Pulmonary artery endothelial cell (primary cell): ENCODE data around the gene MRPS10. TPM values are rescaled to one million over a fixed set of nuclear protein-coding genes. Genes with fewer than 3 reads are reported as not detected.
"Not testable (repeated sequence)": the region's sequence is repeated elsewhere in the genome, so short reads cannot be mapped to it uniquely, and the experiment has no call there.

Experiments used
- DNase-seq: peaks from one replicate; pipeline ENCODE4 v3.0.0-alpha.2; 2011; ENCODE audit warnings: low read depth, low spot score
- total RNA-seq: library from RNA; depleted of rRNA; stranded (reverse); fragments of >200 nt; gene quantifications from 2 replicates; pipeline ENCODE4 v1.2.3, GENCODE V29; 2014

The MRPS10 gene
- total RNA-seq, 1 donor from 2014 or later = 65.6 TPM

DNA sequence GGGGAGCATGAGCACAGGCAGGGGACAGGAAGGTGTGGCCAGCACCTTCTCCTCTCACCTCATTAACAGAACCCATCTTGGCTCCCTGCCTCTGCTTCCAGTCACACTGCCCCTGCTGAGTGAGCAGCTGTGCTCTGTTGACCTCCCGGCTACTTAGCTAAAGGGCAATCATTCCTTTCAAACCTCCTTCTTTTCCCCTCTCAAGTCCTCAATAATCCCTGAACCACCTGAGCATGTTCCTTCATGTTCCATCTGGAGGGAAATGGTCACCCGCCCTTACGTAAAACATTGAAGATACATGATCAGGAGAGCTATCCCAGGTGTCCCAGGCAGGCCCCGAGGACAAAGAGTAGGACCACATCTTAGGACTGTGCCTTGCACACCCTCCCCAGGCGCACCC lies 21.7 kb upstream of the MRPS10 start:
- DNase-seq = no peak

DNA sequence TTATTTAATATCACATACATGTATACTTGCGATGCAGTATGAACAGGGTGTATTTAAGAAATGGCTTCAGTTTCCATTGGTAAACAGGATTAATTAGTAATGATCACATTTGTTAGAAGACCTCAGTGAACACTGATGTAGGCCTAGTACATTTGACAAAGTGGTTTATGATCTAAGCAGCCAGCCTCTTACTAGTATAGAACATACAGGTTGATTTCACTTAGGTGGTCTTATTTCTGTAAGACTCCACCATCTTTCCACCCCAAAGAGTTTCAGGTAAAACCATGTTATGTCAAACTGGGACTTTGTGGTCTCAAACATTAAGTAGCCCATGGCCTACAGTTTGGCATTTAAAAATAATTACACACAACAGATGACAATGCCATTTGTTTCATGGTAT lies 20.2 kb upstream of the MRPS10 start:
- DNase-seq = no peak

DNA sequence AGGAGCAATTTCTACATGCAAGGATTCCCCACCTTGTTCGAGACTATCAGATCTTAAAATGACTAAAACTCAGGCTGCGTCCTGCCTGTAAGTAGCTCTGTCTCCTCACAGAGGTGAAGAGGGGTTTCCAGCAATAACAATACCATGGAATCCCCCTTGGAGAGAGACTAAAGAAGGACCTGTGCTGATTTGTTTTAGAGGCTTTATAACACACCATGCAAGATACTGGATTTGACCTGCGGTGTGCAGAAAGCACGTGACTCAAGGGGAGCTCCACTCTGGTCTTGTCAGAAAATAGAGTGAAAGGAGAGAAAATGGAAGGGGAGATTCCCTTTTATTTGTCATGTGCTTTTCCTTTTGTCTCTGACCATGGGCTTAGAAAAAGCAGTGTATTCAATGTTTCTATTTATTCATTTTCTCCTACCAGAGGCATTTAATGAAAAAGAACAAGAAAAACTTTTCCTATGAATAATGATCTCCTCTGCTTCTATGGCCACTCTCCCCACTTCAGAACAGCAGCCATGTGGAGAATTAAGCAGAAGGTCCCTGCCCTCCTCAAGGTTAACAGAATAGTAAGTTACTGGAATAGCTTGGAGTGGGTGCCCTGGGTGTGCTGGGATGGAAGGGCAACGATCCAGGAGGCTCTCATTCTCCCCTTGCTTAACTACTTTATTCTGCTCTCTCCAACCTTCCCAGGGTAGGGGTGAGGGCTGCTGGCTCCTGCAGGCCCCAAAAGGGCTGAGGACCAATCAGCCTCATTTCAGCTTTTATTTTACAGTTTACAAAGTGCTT lies 19.2 kb upstream of the MRPS10 start:
- DNase-seq = no peak

DNA sequence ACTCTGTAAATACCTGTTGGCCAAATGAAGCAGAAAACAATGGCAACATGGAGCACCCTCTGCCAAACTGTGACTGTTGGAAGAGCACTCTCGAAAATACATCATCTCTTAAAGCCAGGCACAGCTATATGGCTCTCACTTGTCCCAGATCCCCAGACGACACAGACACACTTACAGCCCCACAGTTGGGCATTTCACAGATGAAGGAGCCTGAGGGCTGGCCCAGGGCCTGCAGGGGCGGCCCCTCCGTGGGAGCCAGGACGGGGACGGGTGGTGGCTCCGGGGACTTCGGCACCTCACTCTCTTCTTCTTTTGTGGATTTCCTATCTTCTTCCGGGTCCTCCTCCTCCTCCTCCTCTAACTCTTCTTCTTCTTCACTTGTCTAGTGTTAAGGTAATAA lies 18.4 kb upstream of the MRPS10 start:
- no peak for DNase-seq

DNA sequence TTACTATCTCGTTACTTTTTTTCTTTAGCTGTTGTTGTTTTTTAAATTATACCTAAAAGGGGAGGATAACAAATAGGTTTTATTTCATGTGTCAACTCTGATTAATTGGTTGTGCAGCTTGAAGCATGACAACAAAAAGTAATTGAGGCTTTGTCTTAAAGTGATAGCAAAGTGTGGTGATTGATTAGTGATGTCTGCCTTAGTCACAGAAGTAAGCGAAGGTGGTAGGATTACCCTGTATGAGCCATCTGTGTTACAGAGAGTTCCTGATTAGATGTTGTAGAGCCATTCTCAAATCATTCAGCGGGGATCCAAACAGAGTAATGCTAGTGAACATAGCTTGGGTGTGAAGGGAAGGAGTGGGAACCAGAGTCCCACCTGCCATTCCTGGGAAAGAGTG lies 14.4 kb upstream of the MRPS10 start:
- no peak for DNase-seq

DNA sequence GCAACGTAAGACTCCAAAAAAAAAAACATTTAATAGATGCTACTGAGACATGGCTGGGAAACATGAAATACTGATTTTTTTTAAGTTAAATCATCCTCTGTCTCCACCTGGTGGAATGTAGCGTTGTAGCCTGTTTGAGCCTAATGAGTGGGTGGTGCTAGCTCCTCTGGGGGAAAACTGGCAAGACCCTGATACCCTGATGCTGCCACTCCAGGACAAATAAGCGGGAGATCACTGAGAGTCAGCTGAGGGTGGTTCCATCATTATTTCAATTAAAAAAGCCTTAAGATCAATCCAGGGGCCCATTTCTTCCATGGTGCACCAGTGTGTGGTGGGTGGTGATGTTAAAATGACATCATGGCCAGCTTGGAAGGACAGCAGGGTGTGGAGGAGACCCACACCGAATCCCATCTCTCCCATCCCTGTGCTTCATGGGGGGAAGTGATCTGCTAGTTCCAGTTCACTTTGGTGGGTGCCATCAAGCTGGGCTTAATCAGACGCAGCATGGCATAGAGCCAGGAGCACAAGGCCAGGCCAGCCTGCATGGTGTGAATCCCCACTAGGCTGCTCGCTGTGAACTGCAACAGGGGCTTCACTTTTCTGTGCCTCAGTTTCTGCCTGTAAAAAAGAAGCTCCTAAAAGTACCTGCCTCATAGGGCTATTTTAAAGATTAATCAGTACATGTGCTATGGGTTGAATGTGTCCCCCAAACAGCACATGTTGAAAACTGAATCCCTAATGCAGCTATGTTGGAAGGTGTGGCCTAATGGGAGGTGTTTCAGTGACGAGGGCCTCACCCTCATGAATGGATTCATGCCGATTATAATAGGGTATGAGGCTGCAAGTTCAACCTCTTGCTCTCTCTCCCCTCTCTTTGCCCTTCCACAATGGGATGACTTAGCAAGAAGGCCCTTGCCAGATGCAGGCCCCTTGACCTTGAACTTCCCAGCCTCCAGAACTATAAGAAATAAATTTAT lies 13.0 kb upstream of the MRPS10 start:
- no peak for DNase-seq

DNA sequence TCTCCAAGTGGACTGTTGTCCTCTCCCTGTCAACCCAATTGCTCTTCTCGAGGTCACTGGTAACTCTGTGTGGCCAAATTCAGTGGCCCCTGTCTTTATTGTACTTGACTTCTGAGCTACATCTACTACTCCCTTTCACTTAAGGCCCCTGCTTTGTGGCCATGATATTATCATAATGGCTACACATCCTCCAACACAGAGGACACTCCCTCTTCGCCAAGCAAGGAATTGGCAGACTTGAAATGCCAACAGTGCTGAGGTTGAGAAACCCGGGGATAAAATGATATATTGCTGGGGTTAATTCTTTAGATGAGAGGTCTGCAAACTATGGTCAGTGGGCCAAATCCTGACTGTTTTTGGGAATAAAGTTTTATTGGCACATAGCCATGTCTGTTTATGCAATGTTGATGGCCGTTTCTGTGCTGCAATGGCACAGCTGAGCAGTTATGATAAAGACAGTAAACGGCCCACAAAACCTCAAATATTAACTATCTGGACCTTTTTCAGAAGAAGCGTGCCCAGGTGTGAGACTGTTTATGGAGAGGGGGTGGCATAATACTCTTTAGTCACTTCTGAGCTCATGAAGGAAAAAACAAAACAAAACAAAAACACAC lies 12.0 kb upstream of the MRPS10 start:
- no peak for DNase-seq

DNA sequence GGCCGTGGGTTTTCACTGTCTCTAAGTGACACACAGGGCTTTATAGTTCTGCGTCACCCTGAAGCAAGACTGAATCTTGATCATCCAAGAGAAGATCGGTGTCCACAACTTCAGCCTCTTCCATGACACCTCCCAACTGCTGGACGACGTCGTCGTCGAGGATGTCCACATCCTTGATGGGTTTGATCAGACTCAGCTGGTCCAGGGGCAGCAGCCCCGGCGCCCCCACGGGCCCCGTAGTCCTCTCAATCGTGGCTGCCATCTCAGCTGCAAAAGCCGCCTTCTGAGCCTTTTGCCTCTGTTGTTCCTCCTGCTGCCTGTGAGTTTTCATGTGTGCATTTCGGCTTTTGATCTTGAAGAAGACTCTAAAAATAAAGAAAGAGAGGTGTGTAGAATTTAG lies 10.6 kb upstream of the MRPS10 start:
- no peak for DNase-seq

DNA sequence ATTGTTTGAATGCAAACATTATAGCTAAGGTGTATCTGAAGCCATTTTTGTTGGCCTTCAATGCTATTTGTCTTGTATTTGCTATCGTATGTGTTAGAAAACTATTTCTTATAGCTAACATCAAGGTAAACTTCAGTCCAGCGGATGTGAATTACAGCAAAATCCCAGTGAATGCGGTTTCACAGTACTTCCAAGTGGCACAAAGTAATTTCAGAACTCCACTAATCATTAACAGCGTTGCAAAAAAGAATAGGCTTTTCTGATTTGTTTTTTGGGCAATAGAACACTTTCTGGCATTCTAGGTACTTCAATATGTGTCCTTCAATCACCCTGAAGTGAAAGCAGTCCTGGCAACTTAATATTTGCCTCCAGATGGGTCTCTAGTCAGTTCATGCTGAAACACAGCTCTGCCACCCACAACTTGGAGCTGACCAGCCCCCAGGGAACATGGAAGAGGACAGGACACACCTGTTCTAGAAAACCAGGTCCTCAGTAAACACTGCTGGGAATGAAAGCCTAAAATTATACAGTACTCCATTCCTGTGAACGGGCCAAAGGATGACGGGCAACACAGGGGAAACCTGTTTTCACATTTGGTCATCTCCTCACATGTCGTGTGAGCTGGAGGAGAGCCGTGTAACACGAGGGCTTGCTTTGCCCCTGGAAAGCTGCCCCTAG lies 9.7 kb upstream of the MRPS10 start:
- no peak for DNase-seq

DNA sequence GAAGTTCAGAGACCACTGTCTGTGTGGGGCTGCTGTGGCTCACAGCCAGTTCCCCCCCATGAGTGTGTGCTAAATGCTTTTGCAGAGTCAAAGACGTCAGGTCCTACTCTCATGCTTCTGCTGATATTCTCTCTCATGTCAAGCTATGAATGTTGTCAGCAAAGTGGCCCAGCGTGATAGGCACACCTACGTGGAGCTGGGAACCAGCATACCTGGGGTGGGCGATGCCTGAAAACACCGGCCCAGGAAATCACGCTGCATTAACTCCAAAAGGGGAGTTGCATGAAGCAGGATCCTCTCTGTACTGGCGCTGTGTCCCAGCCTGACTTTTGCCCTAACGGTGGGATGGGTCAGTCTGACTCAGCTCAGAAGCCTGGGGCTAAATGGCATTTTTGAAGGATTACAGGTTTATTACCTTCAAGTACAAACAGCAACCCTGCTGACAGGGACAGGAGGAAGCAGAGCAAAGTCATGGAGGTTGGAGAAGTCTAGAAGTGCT lies 9.0 kb upstream of the MRPS10 start:
- no peak for DNase-seq

DNA sequence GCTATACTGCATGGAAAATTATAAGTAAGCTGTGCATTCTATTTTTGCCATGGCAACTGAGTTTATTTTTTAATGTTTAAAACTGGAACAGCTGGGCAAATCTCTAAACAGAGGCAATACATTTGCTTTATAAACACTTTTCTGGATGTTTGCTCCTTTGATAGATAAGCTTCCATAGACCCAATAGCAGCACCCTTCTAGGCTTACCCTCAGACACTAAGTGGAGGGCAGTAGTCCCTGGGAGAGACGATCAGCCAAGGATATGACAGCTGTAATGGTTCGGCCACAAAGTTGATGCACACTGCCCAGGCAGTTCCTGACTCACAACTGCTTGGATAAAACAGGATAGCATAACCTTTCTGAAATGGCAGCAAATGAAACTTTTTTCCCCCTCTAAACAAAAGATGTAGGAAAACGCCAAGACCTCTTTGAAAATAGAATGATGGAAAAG lies 8.5 kb upstream of the MRPS10 start:
- DNase-seq = no peak

DNA sequence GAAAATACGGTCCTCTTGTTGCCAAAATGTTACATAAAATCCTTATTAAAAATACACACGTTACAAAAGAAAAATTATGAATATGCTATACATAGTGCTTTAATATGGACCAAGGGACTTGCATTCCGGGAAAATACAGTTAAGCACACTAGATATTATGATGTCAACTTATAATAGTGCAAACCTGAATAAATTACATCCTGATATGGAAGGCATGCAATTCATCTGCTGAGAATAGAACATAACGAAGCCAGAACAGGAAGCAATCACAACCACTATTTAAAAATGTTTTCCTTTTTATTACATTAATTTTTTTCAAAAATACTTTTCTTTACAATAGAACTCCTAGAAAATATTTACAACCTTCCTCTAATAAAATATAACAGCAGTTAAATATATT lies 7.8 kb upstream of the MRPS10 start:
- no peak for DNase-seq

DNA sequence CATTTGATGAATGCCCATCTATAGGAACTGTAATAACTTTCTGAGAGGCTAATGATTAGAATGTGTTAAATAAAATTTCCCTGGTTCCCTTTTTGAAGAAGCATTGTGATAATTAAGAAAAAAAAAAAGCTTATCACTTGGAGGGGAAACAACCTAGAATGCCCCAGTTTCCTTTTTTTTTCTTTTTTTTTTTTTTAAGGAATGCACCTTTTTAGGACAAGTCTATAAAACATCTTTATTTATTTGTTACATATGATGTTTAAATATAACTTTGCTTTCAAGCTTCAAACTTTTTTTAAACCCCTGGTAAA lies 7.3 kb upstream of the MRPS10 start:
- no peak for DNase-seq

DNA sequence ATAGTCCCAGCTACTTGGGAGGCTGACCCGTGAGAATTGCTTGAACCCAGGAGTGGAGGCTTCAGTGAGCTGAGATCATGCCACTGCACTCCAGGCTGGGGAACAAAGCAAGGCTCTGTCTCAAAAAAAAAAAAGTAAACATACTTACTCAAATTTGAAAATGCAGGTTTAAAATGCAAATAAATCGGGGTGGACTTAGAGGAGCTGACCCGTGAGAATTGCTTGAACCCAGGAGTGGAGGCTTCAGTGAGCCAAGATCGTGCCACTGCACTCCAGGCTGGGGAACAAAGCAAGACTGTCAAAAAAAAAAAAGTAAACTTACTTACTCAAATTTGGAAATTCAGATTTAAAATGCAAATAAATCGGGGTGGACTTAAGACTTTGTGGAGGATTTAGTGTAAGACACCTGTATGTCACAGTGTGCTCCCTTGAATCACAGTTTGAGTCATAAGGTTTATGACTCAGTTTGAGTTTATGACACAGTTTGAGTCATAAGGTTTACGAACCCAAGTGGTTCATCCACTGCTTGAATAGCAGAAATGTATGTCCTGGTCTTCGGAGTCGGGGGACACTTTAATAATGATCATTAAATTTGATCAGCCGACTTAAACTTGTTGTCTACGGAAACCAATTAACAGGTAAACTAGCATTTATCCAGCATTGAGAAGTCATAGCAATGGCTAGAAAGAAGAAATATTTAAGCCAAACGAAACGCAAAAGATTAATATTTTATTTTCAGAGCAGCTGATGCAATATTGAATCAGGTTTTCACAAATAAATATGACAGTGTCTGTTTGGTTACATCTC lies 6.8 kb upstream of the MRPS10 start:
- DNase-seq = no peak

DNA sequence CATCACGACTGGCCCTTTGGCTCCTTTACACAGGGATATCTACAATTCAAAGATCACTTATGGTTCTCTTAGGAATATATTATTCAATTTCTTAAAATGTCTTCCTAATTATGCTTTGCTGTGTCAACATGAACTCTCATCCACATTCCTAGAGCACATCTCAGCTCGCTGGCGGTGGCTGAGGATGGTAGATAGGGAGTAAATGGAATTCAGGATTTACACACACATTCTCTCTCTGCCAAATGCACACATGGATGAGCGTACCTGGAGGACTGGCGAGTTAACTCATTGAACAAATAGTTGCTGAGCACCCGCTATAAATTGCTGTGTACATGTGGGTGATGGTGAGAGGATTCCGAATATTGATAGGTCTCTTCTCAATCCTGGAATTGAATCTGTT lies 4.8 kb upstream of the MRPS10 start:
- DNase-seq = no peak

DNA sequence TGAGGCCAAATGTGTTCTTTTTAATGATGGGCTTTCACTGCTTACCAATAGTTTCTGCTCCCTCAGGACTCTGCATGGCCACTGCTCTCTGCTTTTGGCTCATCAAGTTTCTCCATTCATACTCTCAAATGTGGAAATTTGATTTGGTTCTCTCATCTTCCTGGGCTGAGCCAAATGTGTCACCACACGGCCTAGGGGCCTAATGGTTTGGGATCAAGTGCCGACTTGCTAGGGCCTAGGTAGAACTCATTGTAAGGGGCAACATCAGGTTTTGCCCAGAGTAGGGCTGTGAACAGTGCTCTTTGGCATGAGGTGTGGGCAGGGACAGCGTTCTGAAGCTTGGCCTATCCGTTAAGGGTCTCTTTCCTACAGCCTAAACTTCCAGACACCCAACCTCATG lies 3.9 kb upstream of the MRPS10 start:
- DNase-seq = no peak

DNA sequence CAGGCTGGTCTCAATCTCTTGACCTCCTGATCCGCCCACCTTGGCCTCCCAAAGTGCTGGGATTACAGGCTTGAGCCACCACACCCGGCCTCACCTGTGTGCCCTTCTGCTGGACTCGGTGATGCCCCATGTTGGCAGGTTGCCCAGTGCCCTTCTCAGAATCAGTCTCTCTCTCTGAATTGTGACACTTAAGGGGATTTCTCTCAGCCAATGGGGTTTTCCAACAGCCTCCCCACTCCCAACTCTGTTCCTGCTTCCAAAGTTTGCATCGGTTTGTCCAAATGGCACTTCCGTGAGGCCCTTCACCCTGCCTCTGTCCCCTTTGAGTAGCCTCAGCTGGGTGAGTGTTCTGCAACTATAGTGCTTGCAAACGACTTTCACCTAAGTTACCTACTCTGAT lies 3.1 kb upstream of the MRPS10 start:
- no peak for DNase-seq

DNA sequence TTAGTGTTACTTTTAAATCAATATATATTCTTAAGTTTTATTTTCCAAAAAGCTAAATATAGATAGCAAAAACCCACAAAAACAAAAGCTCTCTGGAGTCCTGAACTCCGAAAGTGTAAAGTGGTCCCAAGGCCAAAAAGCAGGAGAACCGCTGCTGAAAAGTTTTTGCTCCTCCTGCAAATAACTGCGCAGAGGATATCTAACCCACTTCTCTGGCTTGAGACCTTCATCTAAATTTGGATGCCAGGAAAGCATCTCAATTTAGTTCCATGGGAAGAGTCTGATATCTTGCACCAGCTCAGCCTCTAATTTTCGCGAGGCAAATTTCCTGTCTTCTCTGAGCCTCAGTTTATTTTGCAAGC lies 523 bp downstream of the MRPS10 start:
- DNase-seq = no peak

DNA sequence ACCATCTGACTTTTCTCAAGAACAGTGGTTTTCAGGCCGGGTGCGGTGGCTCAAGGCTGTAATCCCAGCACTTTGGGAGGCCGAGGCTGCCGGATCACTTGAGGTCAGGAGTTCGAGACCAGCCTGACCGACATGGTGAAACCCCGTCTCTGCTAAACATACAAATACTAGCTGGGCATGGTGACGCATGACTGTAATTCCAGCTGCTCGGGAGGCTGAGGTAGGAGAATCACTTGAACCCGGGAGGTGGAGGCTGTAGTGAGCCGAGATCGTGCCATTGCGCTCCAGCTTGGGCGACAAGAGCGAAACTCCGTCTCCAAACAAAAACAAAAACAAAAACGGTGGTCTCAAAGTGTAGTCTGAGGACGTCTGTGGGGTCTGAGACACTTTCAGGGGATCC lies 1.2 kb downstream of the MRPS10 start:
- DNase-seq = not testable (repeated sequence)

DNA sequence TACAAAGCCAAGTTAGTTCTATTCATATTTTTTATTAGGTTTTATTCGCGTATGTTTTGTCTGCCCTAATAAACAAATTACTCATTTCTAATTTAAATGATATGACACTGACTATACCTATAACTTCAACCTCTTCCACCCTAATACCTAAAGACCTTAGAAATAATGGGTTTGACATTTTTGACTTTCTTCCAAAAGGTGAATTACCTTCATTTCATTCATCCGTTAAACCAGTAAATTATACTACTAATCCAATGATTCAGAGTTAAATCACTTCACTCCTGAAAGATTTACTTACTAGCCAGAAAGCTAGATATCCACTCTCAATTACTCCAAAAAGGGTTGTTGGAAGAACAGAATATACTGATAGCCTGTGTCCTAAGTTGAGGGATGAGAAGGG lies 5.2 kb downstream of the MRPS10 start:
- DNase-seq = no peak

DNA sequence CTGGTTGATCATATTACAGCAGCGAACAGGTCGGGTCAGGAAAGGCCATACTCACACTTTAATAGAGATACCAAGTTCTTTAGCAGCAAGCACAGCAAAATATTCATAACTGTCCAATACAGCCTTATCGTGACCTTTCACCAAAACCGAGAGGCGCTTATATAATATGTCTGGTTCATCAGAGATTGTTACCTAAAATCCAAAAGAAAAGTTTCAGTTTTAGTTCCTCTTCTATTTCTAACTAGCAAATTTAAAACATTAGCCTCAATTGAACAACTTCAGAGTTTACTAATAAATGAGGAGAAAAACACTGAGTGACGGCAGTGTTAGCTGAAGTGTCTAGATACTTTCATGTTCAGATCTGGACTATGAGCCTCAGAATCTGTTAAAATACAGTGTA lies 5.9 kb downstream of the MRPS10 start:
- DNase-seq = no peak
